ENCODE data around the gene PPP1R13B.

DNA sequence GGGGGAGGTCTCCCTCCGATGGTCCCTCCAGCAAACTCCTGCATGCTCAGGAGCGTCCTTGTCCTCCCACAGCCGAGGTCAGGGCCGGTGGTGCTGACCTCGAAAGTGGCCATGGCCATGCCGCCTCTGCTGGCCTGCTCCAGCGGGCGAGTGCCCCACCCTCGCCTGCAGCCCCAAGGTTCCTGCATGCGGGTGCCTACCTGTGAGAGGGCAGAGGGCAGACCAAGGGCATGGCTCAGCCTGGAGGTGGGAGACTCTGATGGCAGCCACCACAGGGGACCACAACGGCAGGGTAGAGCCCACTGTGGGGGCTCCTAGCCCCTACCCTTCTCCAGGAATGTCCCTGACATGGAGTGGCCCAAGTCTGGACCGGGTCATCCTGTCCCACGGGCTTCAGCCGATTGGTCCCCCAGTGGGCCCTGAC is 38.1 kb upstream of the PPP1R13B start:
- TF ChIP-seq GATA2 (IDR thresholded peaks at IDR 0.05; ENCODE audit: low read depth, low read length): no peak
- TF ChIP-seq GATA3 (IDR thresholded peaks at IDR 0.05; ENCODE audit: low read depth, low read length): no peak

Measured in SH-SY5Y (cell line).